ENCODE data around the gene CACNA1D. TPM values are rescaled to one million over a fixed set of nuclear protein-coding genes. Genes with fewer than 3 reads are reported as not detected.

CACNA1D gene
- total and polyA plus RNA-seq, 9 of the 15 experiments (the other 6 are each of a cell fraction or from before 2014, with no cell fraction given): 0.29 TPM; not detected in 8

GRCh38 chr3:53694666-53695323 is 200.4 kb downstream of the CACNA1D start:
- Histone ChIP-seq H3K9ac (ENCODE audit: insufficient read depth in 1 of 2, low read depth in 2 of 2, low read length in 2 of 2) (no peak overlapping the region), H3K9me1 (ENCODE audit: control insufficient read depth, insufficient read depth, low read length) (no peaks in the 10 kb centered on the region), H3K79me2 (ENCODE audit: control insufficient read depth, insufficient read depth, low read length) (no peaks in the 10 kb centered on the region), H3K4me2 (ENCODE audit: insufficient read depth, low read length) (no peak overlapping the region), H3K27ac (ENCODE audit: extremely low read depth, low read depth, low read length) (no peak overlapping the region), H3K9me3 (replicated peaks; ENCODE audit: control insufficient read depth, insufficient read depth, low read depth, low read length) (no peaks in the 10 kb centered on the region), H3K4me3 (no peak overlapping the region), H3K27me3 (ENCODE audit: control insufficient read depth in 2 of 2, insufficient read depth in 2 of 2, low read length in 2 of 2) (peaks cover 0 to 7% of the 10 kb centered on the region in 2 experiments; a peak in 2 of 5 replicates), H2AFZ (ENCODE audit: low read depth, low read length) (no peak overlapping the region), H3K4me1 (replicated peaks in 1 of 2; ENCODE audit: control insufficient read depth in 2 of 2, insufficient read depth in 2 of 2, low read length in 2 of 2) (no peaks in the 10 kb centered on the region), H4K20me1 (replicated peaks; ENCODE audit: control insufficient read depth, insufficient read depth, low read length) (no peaks in the 10 kb centered on the region), H3K36me3 (ENCODE audit: control insufficient read depth, insufficient read depth, low read length) (no peaks in the 10 kb centered on the region)
- intact Hi-C loops (cut with micrococcal nuclease) (no loop called here), in situ Hi-C loops (cut with MboI) (no loop called here)
- ATAC-seq (no peak), FAIRE-seq (no peak), DNase-seq (ENCODE audit: extremely low read depth in 1 of 4, low spot score in 3 of 4) (no peak)
- WGBS (ENCODE audit: insufficient coverage, low coverage, missing lambda C conversion rate): under 1% methylated on average over 15 of the region's 15 CpGs
- BruUV-seq (replicated peaks): no TSS peak
- no peak for TF ChIP-seq TAF9B (IDR thresholded peaks at IDR 0.05; ENCODE audit: partially characterized antibody)
- no peak for TF ChIP-seq POLR2H (tag; IDR thresholded peaks at IDR 0.05; ENCODE audit: low read depth)
- no peak for TF ChIP-seq NELFE (IDR thresholded peaks at IDR 0.05; ENCODE audit: insufficient read depth, insufficient read length)
- no peak for TF ChIP-seq FOXJ3 (CRISPR knock-in tag; IDR thresholded peaks at IDR 0.05)
- no peak for TF ChIP-seq CREB1 (IDR thresholded peaks at IDR 0.05)
- TF ChIP-seq CREB1 (CRISPR knock-in tag; IDR thresholded peaks at IDR 0.05): no peak
- TF ChIP-seq HNRNPUL1 (IDR thresholded peaks at IDR 0.05; ENCODE audit: low read length): no peak
- TF ChIP-seq RBM17 (IDR thresholded peaks at IDR 0.05; ENCODE audit: borderline replicate concordance, low read depth, low read length): no peak
- no peak for TF ChIP-seq MAFF (IDR thresholded peaks at IDR 0.05; ENCODE audit: low read length)
- TF ChIP-seq ZHX1 (conservative IDR thresholded peaks at IDR 0.05; ENCODE audit: low read length): no peak
- no peak for TF ChIP-seq SIN3A (IDR thresholded peaks at IDR 0.05; ENCODE audit: borderline replicate concordance in 2 of 2, control insufficient read depth in 1 of 2, low read depth in 2 of 2, low read length in 2 of 2)
- POLR2A ChIA-PET: no interaction called here
- CTCF ChIA-PET (ENCODE audit: low intra/inter-chr PET ratio): no interaction called here

All from K562 (cell line).